Stomach (tissue), 9 donors: ENCODE data around the gene NME2. TPM values are rescaled to one million over a fixed set of nuclear protein-coding genes. Genes with fewer than 3 reads are reported as not detected.

Source experiments
- DNase-seq, 2 donors: peaks; one replicate each; pipeline versions ENCODE4 v3.0.0 to v3.0.0-alpha.2; 2013 to 2019
- H3K27ac ChIP-seq, 5 donors: fragments of 200-600 bp in 4 of 5; sonication (generic) in 4 of 5; one replicate each; pipeline ENCODE4 v1.5.1; 2013 to 2019; ENCODE audit warnings: mild to moderate bottlenecking in 1 of 5, moderate library complexity in 1 of 5
- H3K27me3 ChIP-seq, 3 donors: fragments of 200-600 bp; sonication (generic); one replicate each; pipeline ENCODE4 v1.5.1; 2017 to 2019; ENCODE audit warnings: mixed run types in 1 of 3
- H3K36me3 ChIP-seq, 4 donors: fragments of 200-600 bp; sonication (generic); 1 replicate in 3 of 4; 2 replicates in 1 of 4; pipeline ENCODE4 v1.5.1; 2016 to 2019
- H3K4me1 ChIP-seq, 4 donors: fragments of 200-600 bp; sonication (generic); one replicate each; pipeline ENCODE4 v1.5.1; 2016 to 2019
- H3K4me3 ChIP-seq, 4 donors: fragments of 200-600 bp; sonication (generic) in 3 of 4; one replicate each; pipeline ENCODE4 v1.5.1; 2016 to 2019; ENCODE audit warnings: mild to moderate bottlenecking in 1 of 4
- H3K9me3 ChIP-seq, 4 donors: fragments of 200-600 bp; sonication (generic); one replicate each; pipeline ENCODE4 v1.5.1; 2016 to 2019
- CTCF ChIP-seq, 7 experiments: fragments of 450-650 bp in 4 of 7; fragments of 200-600 bp in 3 of 7; sonication (generic) in 3 of 7; IDR thresholded peaks; one replicate each; pipeline ENCODE4 v1.5.1; 2016 to 2019; ENCODE audit warnings: antibody characterized with exemption in 7 of 7, control low read depth in 2 of 7, mild to moderate bottlenecking in 1 of 7
- EP300 ChIP-seq: sonication (generic); formaldehyde crosslinking; IDR thresholded peaks from one replicate; pipeline ENCODE4 v1.6.1; 2017; ENCODE audit warnings: antibody characterized with exemption
- POLR2A ChIP-seq, 4 donors: fragments of 450-650 bp; IDR thresholded peaks; one replicate each; pipeline ENCODE4 v1.6.1; 2016; ENCODE audit warnings: antibody characterized with exemption in 4 of 4, control low read depth in 2 of 4, mild to moderate bottlenecking in 1 of 4, moderate library complexity in 1 of 4
- POLR2AphosphoS5 ChIP-seq, 3 donors: sonication (generic); formaldehyde crosslinking; IDR thresholded peaks; one replicate each; pipeline ENCODE4 v1.6.1; 2016; ENCODE audit warnings: antibody characterized with exemption in 3 of 3
- WGBS, 5 donors: extraction: QIAGEN DNeasy Blood & Tissue Kit in 3 of 5; methylation state at CpG; one replicate each; pipeline versions ENCODE4 v1.1.5 to v1.1.7; 2013 to 2018; 5-methylcytosine and 5-hydroxymethylcytosine counted together
- intact Hi-C: fragments of 100-400 bp; cut with DNase I; formaldehyde crosslinking; loops from one replicate; pipeline ENCODE4 v1.15.1; 2023; ENCODE audit warnings: low total_unique reads
- polyA plus RNA-seq, 3 donors: library from polyadenylated mRNA; stranded (reverse); fragments of 200-250 nt; gene quantifications; one replicate each; pipeline ENCODE4 v1.2.3, GENCODE V29; 2013
- total RNA-seq, 5 donors: library from RNA; depleted of rRNA; stranded (reverse); fragments of >200 nt; gene quantifications; one replicate each; pipeline versions ENCODE4 v1.1.0 to v1.2.3, GENCODE V29; 2014 to 2016
- donor health status: healthy with polysubstance abuse.
- donor health status: Bipolar disorder and iron deficiency.
- donor health status: healthy.

The NME2 gene
- total and polyA plus RNA-seq, 8 donors, result 127 to 877 (median 305) TPM

GRCh38 chr17:51164911-51165679 is 1.1 kb upstream of the NME2 start:
- DNase-seq, result peak in 1 of 2 donors; percentile 54
- Histone ChIP-seq H3K27me3 (no peaks in the 10 kb centered on the region), H3K9me3 (no peaks in the 10 kb centered on the region), H3K4me3 (peak overlapping the region; percentile 77 to 97 (median 94)), H3K36me3 (peaks cover 26 to 56% (median 54%) of the 10 kb centered on the region in 4 donors), H3K27ac (peak overlapping the region; percentile 80 to 95 (median 95)), H3K4me1 (peaks cover 9 to 27% (median 23%) of the 10 kb centered on the region in 4 donors)
- 51 to 68% (median 53%) methylated on average over 12 to 16 of the region's 16 CpGs for WGBS, 5 donors
- intact Hi-C loops, result no loop called here
- TF ChIP-seq CTCF (IDR thresholded peaks at IDR 0.05), result no peak
- TF ChIP-seq EP300, result no peak
- no peak for TF ChIP-seq POLR2A (IDR thresholded peaks at IDR 0.05)
- TF ChIP-seq POLR2AphosphoS5 (IDR thresholded peaks at IDR 0.05), result no peak

GRCh38 chr17:51165680-51166197 is 472 bp upstream of the NME2 start:
- peaks cover 9 to 27% (median 23%) of the 10 kb centered on the region in 4 donors for H3K4me1 ChIP-seq
- H3K9me3 ChIP-seq, result no peaks in the 10 kb centered on the region
- DNase-seq, result peak in 1 of 2 donors; percentile 28
- no peak for TF ChIP-seq EP300
- TF ChIP-seq POLR2AphosphoS5 (IDR thresholded peaks at IDR 0.05), result no peak
- TF ChIP-seq POLR2A (IDR thresholded peaks at IDR 0.05), result no peak
- TF ChIP-seq CTCF (IDR thresholded peaks at IDR 0.05), result no peak
- peak overlapping the region; percentile 80 to 95 (median 95) for H3K27ac ChIP-seq
- H3K36me3 ChIP-seq, result peaks cover 28 to 56% (median 54%) of the 10 kb centered on the region in 4 donors
- H3K4me3 ChIP-seq, result peak overlapping the region; percentile 77 to 97 (median 94)
- no peaks in the 10 kb centered on the region for H3K27me3 ChIP-seq
- WGBS, 5 donors, result 6 to 16% (median 8%) methylated on average over 21 of the region's 21 CpGs
- intact Hi-C loops, result no loop called here

- H3K27me3 ChIP-seq, result no peaks in the 10 kb centered on the region
- WGBS, 5 donors, result 11 to 29% (median 13%) methylated on average over 20 to 42 of the region's 42 CpGs
- H3K9me3 ChIP-seq, result no peaks in the 10 kb centered on the region
- peaks cover 37 to 56% (median 54%) of the 10 kb centered on the region in 4 donors for H3K36me3 ChIP-seq
- H3K4me3 ChIP-seq, result peak overlapping the region; percentile 77 to 97 (median 94)
- H3K4me1 ChIP-seq, result peaks cover 9 to 27% (median 23%) of the 10 kb centered on the region in 4 donors
- H3K27ac ChIP-seq, result peak overlapping the region; percentile 80 to 95 (median 95)
- TF ChIP-seq CTCF (IDR thresholded peaks at IDR 0.05) (peak in 5 of 7 experiments; percentile 10 to 71 (median 60)), EP300 (no peak)
- intact Hi-C loops, result no loop called here
- DNase-seq, result peak; percentile 53 to 81
These were observed 1.0 kb downstream of the NME2 start for GRCh38 chr17:51166987-51167931.

GRCh38 chr17:51169340-51169739 is 3.1 kb downstream of the NME2 start:
- Histone ChIP-seq H3K4me1 (peaks cover 9 to 27% (median 23%) of the 10 kb centered on the region in 4 donors), H3K27me3 (no peaks in the 10 kb centered on the region), H3K27ac (no peak overlapping the region), H3K9me3 (no peaks in the 10 kb centered on the region), H3K4me3 (no peak overlapping the region), H3K36me3 (peaks cover 38 to 65% (median 60%) of the 10 kb centered on the region in 4 donors)
- intact Hi-C loops, result no loop called here
- DNase-seq, result no peak
- WGBS, 5 donors, result 84 to 100% (median 93%) methylated on average over 1 of the region's 1 CpG
- TF ChIP-seq EP300 (no peak), CTCF (IDR thresholded peaks at IDR 0.05) (no peak), POLR2A (IDR thresholded peaks at IDR 0.05) (no peak), POLR2AphosphoS5 (IDR thresholded peaks at IDR 0.05) (no peak)
